Endodermal cell (in vitro differentiated cells): Measurements from ENCODE around the gene LEP. TPM values are rescaled to one million over a fixed set of nuclear protein-coding genes. Genes with fewer than 3 reads are reported as not detected.

Experiments used
- DNase-seq: peaks from one replicate; pipeline ENCODE4 v3.0.0-alpha.2; 2017
- H3K27ac ChIP-seq: 2 replicates; pipeline ENCODE4 v1.5.1; 2013; ENCODE audit warnings: mild to moderate bottlenecking, low read depth, low read length, moderate library complexity
- H3K27me3 ChIP-seq: 2 replicates; pipeline ENCODE4 v1.6.1; 2013; ENCODE audit warnings: mild to moderate bottlenecking, low read length, moderate library complexity; ENCODE audit not compliant: insufficient read depth, control insufficient read depth, poor library complexity, severe bottlenecking
- H3K36me3 ChIP-seq: 2 replicates; pipeline ENCODE4 v1.7.0; 2013; ENCODE audit warnings: mild to moderate bottlenecking, low read length, moderate library complexity; ENCODE audit not compliant: control insufficient read depth, insufficient read depth
- H3K4me1 ChIP-seq: one replicate; pipeline ENCODE4 v1.7.0; 2013; ENCODE audit warnings: low read length; ENCODE audit not compliant: control insufficient read depth, insufficient read depth
- H3K4me3 ChIP-seq: 2 replicates; pipeline ENCODE4 v1.5.1; 2013; ENCODE audit warnings: mild to moderate bottlenecking, low read length, moderate library complexity
- H3K9ac ChIP-seq: 2 replicates; pipeline ENCODE4 v1.6.1; 2013; ENCODE audit warnings: mild to moderate bottlenecking, low read length, moderate library complexity; ENCODE audit not compliant: poor library complexity, severe bottlenecking; ENCODE audit errors: extremely low read depth
- H3K9me3 ChIP-seq: 2 replicates; pipeline ENCODE4 v1.6.1; 2013; ENCODE audit warnings: mild to moderate bottlenecking, low read length, moderate library complexity; ENCODE audit not compliant: control insufficient read depth
- H3K27ac Mint-ChIP-seq: 2 replicates; pipeline ENCODE4 v1.8.0; 2020; ENCODE audit warnings: mixed read lengths
- H3K27me3 Mint-ChIP-seq: 2 replicates; pipeline ENCODE4 v1.8.0; 2021; ENCODE audit warnings: mild to moderate bottlenecking, mixed read lengths; ENCODE audit not compliant: insufficient read depth
- H3K36me3 Mint-ChIP-seq: 2 replicates; pipeline ENCODE4 v1.8.0; 2020; ENCODE audit warnings: low read depth, mixed read lengths
- H3K4me1 Mint-ChIP-seq: 2 replicates; pipeline ENCODE4 v1.8.0; 2020; ENCODE audit warnings: mixed read lengths
- H3K4me3 Mint-ChIP-seq: 2 replicates; pipeline ENCODE4 v1.8.0; 2020; ENCODE audit warnings: mild to moderate bottlenecking, moderate library complexity, mixed read lengths
- H3K9me3 Mint-ChIP-seq: 2 replicates; pipeline ENCODE4 v1.8.0; 2020; ENCODE audit warnings: mild to moderate bottlenecking, mixed read lengths
- CTCF ChIP-seq: fragments of 200-600 bp; sonication (generic); conservative IDR thresholded peaks from 2 replicates; pipeline ENCODE4 v1.5.0; 2021; ENCODE audit warnings: antibody characterized with exemption, mild to moderate bottlenecking
- WGBS, 2 experiments: methylation state at CpG; one replicate each; pipeline versions ENCODE4 v1.1.5 to v1.1.7; 2013; ENCODE audit warnings: missing lambda C conversion rate in 2 of 2, mixed read lengths in 1 of 2; ENCODE audit not compliant: insufficient coverage in 1 of 2, insufficient read length in 1 of 2; 5-methylcytosine and 5-hydroxymethylcytosine counted together
- total RNA-seq, 2 donors: library from RNA; stranded (reverse); fragmentation: NEBNext Ultra II Directional in 1 of 2; extraction: Animal tissue kit (Norgen Biotek cat#: 25700) in 1 of 2; gene quantifications; 2 replicates in 1 of 2; 3 replicates in 1 of 2; pipeline ENCODE4 v1.2.1, GENCODE V29; 2021

The LEP gene
- total RNA-seq, 2 donors from 2014 or later, result not detected

- H3K4me1 ChIP-seq, result no peaks in the 10 kb centered on the region
- H3K36me3 ChIP-seq, result no peaks in the 10 kb centered on the region
- no peaks in the 10 kb centered on the region for H3K9me3 ChIP-seq
- H3K27ac Mint-ChIP-seq, result no peak overlapping the region
- no peak for DNase-seq
- no peak overlapping the region for H3K4me3 Mint-ChIP-seq
- no peak overlapping the region for H3K9ac ChIP-seq
- WGBS, 2 experiments, result 85 to 94% methylated on average over 3 of the region's 3 CpGs
- H3K27ac ChIP-seq, result no peak overlapping the region
- no peaks in the 10 kb centered on the region for H3K36me3 Mint-ChIP-seq
- H3K27me3 Mint-ChIP-seq, result peaks cover 84% of the 10 kb centered on the region
- no peaks in the 10 kb centered on the region for H3K9me3 Mint-ChIP-seq
- H3K4me3 ChIP-seq, result no peak overlapping the region
- H3K4me1 Mint-ChIP-seq, result peaks cover 15% of the 10 kb centered on the region
- no peak for TF ChIP-seq CTCF
- H3K27me3 ChIP-seq, result peaks cover 10% of the 10 kb centered on the region
Observed at GRCh38 chr7:128215281-128215680, 25.8 kb upstream of the LEP start.

- no peak overlapping the region for H3K27ac ChIP-seq
- no peaks in the 10 kb centered on the region for H3K36me3 ChIP-seq
- H3K4me1 ChIP-seq, result no peaks in the 10 kb centered on the region
- peaks cover 8% of the 10 kb centered on the region for H3K27me3 ChIP-seq
- no peak for DNase-seq
- H3K9me3 ChIP-seq, result no peaks in the 10 kb centered on the region
- no peaks in the 10 kb centered on the region for H3K9me3 Mint-ChIP-seq
- H3K9ac ChIP-seq, result no peak overlapping the region
- H3K4me3 ChIP-seq, result no peak overlapping the region
- TF ChIP-seq CTCF, result no peak
- peaks cover 15% of the 10 kb centered on the region for H3K4me1 Mint-ChIP-seq
- H3K27ac Mint-ChIP-seq, result no peak overlapping the region
- H3K36me3 Mint-ChIP-seq, result no peaks in the 10 kb centered on the region
- peaks cover 83% of the 10 kb centered on the region for H3K27me3 Mint-ChIP-seq
- no peak overlapping the region for H3K4me3 Mint-ChIP-seq
- WGBS, 2 experiments, result 95 to 100% methylated on average over 1 of the region's 1 CpG
Observed at GRCh38 chr7:128215739-128216138, 25.3 kb upstream of the LEP start.

- no peaks in the 10 kb centered on the region for H3K4me1 ChIP-seq
- peak; percentile 75 for DNase-seq
- Mint-ChIP-seq H3K27me3 (peaks cover 80% of the 10 kb centered on the region), H3K9me3 (no peaks in the 10 kb centered on the region), H3K4me1 (peaks cover 5% of the 10 kb centered on the region), H3K36me3 (no peaks in the 10 kb centered on the region), H3K4me3 (no peak overlapping the region), H3K27ac (no peak overlapping the region)
- no peak for TF ChIP-seq CTCF
- WGBS, 2 experiments, result 92 to 94% methylated on average over 11 to 12 of the region's 12 CpGs
- H3K36me3 ChIP-seq, result no peaks in the 10 kb centered on the region
- no peak overlapping the region for H3K9ac ChIP-seq
- H3K9me3 ChIP-seq, result no peaks in the 10 kb centered on the region
- no peak overlapping the region for H3K27ac ChIP-seq
- H3K27me3 ChIP-seq, result peaks cover 11% of the 10 kb centered on the region
- H3K4me3 ChIP-seq, result no peak overlapping the region
Observed at GRCh38 chr7:128217030-128217805, 23.9 kb upstream of the LEP start.
